H1 (cell line): ENCODE measurements around the gene ENPP5. TPM values are rescaled to one million over a fixed set of nuclear protein-coding genes. Genes with fewer than 3 reads are reported as not detected.

Experiments
- BCL11A ChIP-seq, 2 experiments: IDR thresholded peaks; one replicate each; pipeline ENCODE4 v1.6.1; 2011; ENCODE audit warnings: low read depth in 2 of 2, low read length in 2 of 2, mild to moderate bottlenecking in 2 of 2
- CHD7 ChIP-seq: fragments of 300-600 bp; sonication (generic); IDR thresholded peaks from 2 replicates; pipeline ENCODE4 v1.7.1; 2012; ENCODE audit warnings: low read length, moderate library complexity, mild to moderate bottlenecking, inconsistent platforms; ENCODE audit not compliant: insufficient replicate concordance
- HDAC6 ChIP-seq: IDR thresholded peaks from one replicate; pipeline ENCODE4 v1.7.1; 2012; ENCODE audit warnings: low read depth, mild to moderate bottlenecking, inconsistent platforms, low read length, moderate library complexity
- KDM1A ChIP-seq: fragments of 200-600, 300-600 bp; sonication (generic); IDR thresholded peaks from 2 replicates; pipeline ENCODE4 v1.7.1; 2016; ENCODE audit warnings: mild to moderate bottlenecking, low read length, borderline replicate concordance
- NANOG ChIP-seq: IDR thresholded peaks from 2 replicates; pipeline ENCODE4 v1.6.1; 2011; ENCODE audit warnings: low read length, low read depth, mild to moderate bottlenecking, inconsistent platforms; ENCODE audit not compliant: insufficient read depth, poor library complexity, severe bottlenecking
- polyA plus RNA-seq, 7 experiments: library from polyadenylated mRNA; depleted of rRNA in 3 of 7; stranded (reverse) in 5 of 7; unstranded in 2 of 7; fragments of >200 nt in 5 of 7; fragments of 200-250 nt in 2 of 7; gene quantifications; 1 replicate in 5 of 7; 2 replicates in 1 of 7; 4 replicates in 1 of 7; pipeline versions ENCODE4 v1.2.1 to v1.2.3, GENCODE V29; 2011 to 2013; ENCODE audit warnings: missing spikeins in 2 of 7, mixed read lengths in 2 of 7
- total RNA-seq: library from RNA; stranded (reverse); fragmentation: NEBNext Ultra II Directional; extraction: Animal tissue kit (Norgen Biotek cat#: 25700); gene quantifications from 2 replicates; pipeline ENCODE4 v1.2.1, GENCODE V29; 2021

Gene ENPP5
- total and polyA plus RNA-seq, 2 of the 8 experiments (the other 6 are each of a cell fraction or from before 2014, with no cell fraction given), result 5.1 to 7.6 TPM

GRCh38 chr6:46210294-46210693, 39.5 kb upstream of the ENPP5 start (continued):
- TF ChIP-seq KDM1A, result no peak
- no peak for TF ChIP-seq BCL11A (IDR thresholded peaks at IDR 0.05; ENCODE audit: low read depth in 2 of 2, low read length in 2 of 2)
- TF ChIP-seq NANOG, result no peak
- no peak for TF ChIP-seq HDAC6
- no peak for TF ChIP-seq CHD7
